ENCODE data around the gene NEK9.
"Not testable (repeated sequence)": the region's sequence is repeated elsewhere in the genome, so short reads cannot be mapped to it uniquely, and the experiment has no call there.

NEK9 gene

GRCh38 chr14:75143761-75144527 is 17.1 kb upstream of the NEK9 start:
- no peak for DNase-seq (ENCODE audit: low spot score)

GRCh38 chr14:75142494-75142893 is 15.6 kb upstream of the NEK9 start:
- no peak for DNase-seq (ENCODE audit: low spot score)

GRCh38 chr14:75141967-75142366 is 15.1 kb upstream of the NEK9 start:
- DNase-seq (ENCODE audit: low spot score) = no peak

GRCh38 chr14:75141062-75141461 is 14.2 kb upstream of the NEK9 start:
- no peak for DNase-seq (ENCODE audit: low spot score)

- DNase-seq (ENCODE audit: low spot score) = no peak
These were observed 13.8 kb upstream of the NEK9 start for GRCh38 chr14:75140620-75141019.

GRCh38 chr14:75139185-75139584 is 12.3 kb upstream of the NEK9 start:
- no peak for DNase-seq (ENCODE audit: low spot score)

- DNase-seq (ENCODE audit: low spot score) = no peak
These were observed 11.6 kb upstream of the NEK9 start for GRCh38 chr14:75138492-75138891.

GRCh38 chr14:75134644-75135043 is 7.8 kb upstream of the NEK9 start:
- no peak for DNase-seq (ENCODE audit: low spot score)

- no peak for DNase-seq (ENCODE audit: low spot score)
These were observed 6.7 kb upstream of the NEK9 start for GRCh38 chr14:75133597-75133996.

GRCh38 chr14:75132382-75133086 is 5.7 kb upstream of the NEK9 start:
- peak; percentile 43 for DNase-seq (ENCODE audit: low spot score)

GRCh38 chr14:75128596-75128990 is 1.7 kb upstream of the NEK9 start:
- no peak for DNase-seq (ENCODE audit: low spot score)

- no peak for DNase-seq (ENCODE audit: low spot score)
These were observed 1.2 kb upstream of the NEK9 start for GRCh38 chr14:75127903-75128595.

GRCh38 chr14:75127474-75127820 is 599 bp upstream of the NEK9 start:
- DNase-seq (ENCODE audit: low spot score) = not testable (repeated sequence)

- DNase-seq (ENCODE audit: low spot score) = no peak
These were observed 715 bp downstream of the NEK9 start for GRCh38 chr14:75126121-75126544.

- no peak for DNase-seq (ENCODE audit: low spot score)
These were observed 1.2 kb downstream of the NEK9 start for GRCh38 chr14:75125617-75126016.

- peak; percentile 91 for DNase-seq (ENCODE audit: low spot score)
These were observed 2.9 kb downstream of the NEK9 start for GRCh38 chr14:75123991-75124390.

- no peak for DNase-seq (ENCODE audit: low spot score)
These were observed 5.3 kb downstream of the NEK9 start for GRCh38 chr14:75121552-75121951.

GRCh38 chr14:75120541-75121291 is 6.1 kb downstream of the NEK9 start:
- no peak for DNase-seq (ENCODE audit: low spot score)

GRCh38 chr14:75119056-75119455 is 7.8 kb downstream of the NEK9 start:
- DNase-seq (ENCODE audit: low spot score) = no peak

GRCh38 chr14:75113932-75114539 is 12.8 kb downstream of the NEK9 start:
- no peak for DNase-seq (ENCODE audit: low spot score)

- peak; percentile 41 for DNase-seq (ENCODE audit: low spot score)
These were observed 17.0 kb downstream of the NEK9 start for GRCh38 chr14:75109877-75110276.

GRCh38 chr14:75107186-75107585 is 19.7 kb downstream of the NEK9 start:
- no peak for DNase-seq (ENCODE audit: low spot score)

Measured in COLO829 (cell line).